WTC11 (cell line): ENCODE measurements around the gene ARID4B. TPM values are rescaled to one million over a fixed set of nuclear protein-coding genes. Genes with fewer than 3 reads are reported as not detected.

Experiments used
- ATAC-seq: fragments of 200-7000 bp; cut with Tn5 transposase; 2 replicates; pipeline ENCODE4 v1.10.0; 2021; ENCODE audit warnings: mild to moderate bottlenecking, moderate library complexity
- CTCF ChIA-PET: fragments of 300-600 bp; sonication (Branson Sonifier 250); formaldehyde crosslinking; loops from one replicate; lab custom pipeline; 2021; ENCODE audit warnings: antibody characterized with exemption; lab: Charles Lee
- POLR2A ChIA-PET: fragments of 350-600 bp; sonication (Branson Sonifier 250); formaldehyde crosslinking; loops from one replicate; lab custom pipeline; 2021; ENCODE audit warnings: antibody characterized with exemption; lab: Charles Lee
- DNase-seq: peaks from one replicate; pipeline ENCODE4 v3.0.0; 2021; ENCODE audit warnings: low spot score
- H3K27ac Mint-ChIP-seq: 2 replicates; pipeline ENCODE4 v1.8.0; 2021; ENCODE audit warnings: mixed read lengths
- H3K27me3 Mint-ChIP-seq: 2 replicates; pipeline ENCODE4 v1.8.0; 2021; ENCODE audit warnings: low read depth, mild to moderate bottlenecking, moderate library complexity, mixed read lengths
- H3K36me3 Mint-ChIP-seq: 2 replicates; pipeline ENCODE4 v1.8.0; 2021; ENCODE audit warnings: mixed read lengths
- H3K4me1 Mint-ChIP-seq: 2 replicates; pipeline ENCODE4 v1.8.0; 2022; ENCODE audit warnings: mixed read lengths
- H3K4me3 Mint-ChIP-seq: 2 replicates; pipeline ENCODE4 v1.8.0; 2021; ENCODE audit warnings: mild to moderate bottlenecking, moderate library complexity, mixed read lengths
- H3K9me3 Mint-ChIP-seq: 2 replicates; pipeline ENCODE4 v1.8.0; 2021; ENCODE audit warnings: mixed read lengths
- CBFB ChIP-seq: sonication (generic); formaldehyde crosslinking; IDR thresholded peaks from 2 replicates; pipeline ENCODE4 v1.8.1; 2022; ENCODE audit warnings: mild to moderate bottlenecking, low read depth, missing genetic modification reagents
- CDX4 ChIP-seq: fragments of 250-450 bp; sonication (Bioruptor Pico); IDR thresholded peaks from 2 replicates; pipeline ENCODE4 v1.9.0; 2021; ENCODE audit warnings: moderate library complexity, mild to moderate bottlenecking, inconsistent platforms, borderline replicate concordance
- CREB1 ChIP-seq: sonication (generic); formaldehyde crosslinking; IDR thresholded peaks from 2 replicates; pipeline ENCODE4 v1.8.0; 2023; ENCODE audit warnings: mild to moderate bottlenecking, missing genetic modification reagents
- CREM ChIP-seq: sonication (generic); formaldehyde crosslinking; IDR thresholded peaks from 2 replicates; pipeline ENCODE4 v1.8.1; 2022; ENCODE audit warnings: mild to moderate bottlenecking, missing genetic modification reagents, moderate library complexity
- ELF4 ChIP-seq: sonication (generic); formaldehyde crosslinking; IDR thresholded peaks from 2 replicates; pipeline ENCODE4 v1.8.1; 2022; ENCODE audit warnings: low read depth, mild to moderate bottlenecking, moderate library complexity, missing genetic modification reagents
- GTF2I ChIP-seq: fragments of 250-450 bp; sonication (Bioruptor Pico); conservative IDR thresholded peaks from 2 replicates; pipeline ENCODE4 v1.4.0; 2021; ENCODE audit warnings: mild to moderate bottlenecking
- HMGA2 ChIP-seq: fragments of 250-450 bp; sonication (Bioruptor Pico); IDR thresholded peaks from 2 replicates; pipeline ENCODE4 v1.4.0; 2021; ENCODE audit warnings: mild to moderate bottlenecking, moderate library complexity
- HMGXB4 ChIP-seq: sonication (generic); formaldehyde crosslinking; IDR thresholded peaks from 2 replicates; pipeline ENCODE4 v1.8.1; 2023; ENCODE audit warnings: mild to moderate bottlenecking, moderate library complexity, missing genetic modification reagents
- IRF2 ChIP-seq: sonication (generic); formaldehyde crosslinking; IDR thresholded peaks from 2 replicates; pipeline ENCODE4 v1.8.0; 2022; ENCODE audit warnings: low read depth, missing genetic modification reagents, borderline replicate concordance
- MXD4 ChIP-seq: fragments of 250-450 bp; sonication (Bioruptor Pico); IDR thresholded peaks from 2 replicates; pipeline ENCODE4 v1.8.0; 2021; ENCODE audit warnings: mild to moderate bottlenecking, moderate library complexity, borderline replicate concordance
- MYBL2 ChIP-seq: sonication (generic); formaldehyde crosslinking; IDR thresholded peaks from 2 replicates; pipeline ENCODE4 v1.8.1; 2023; ENCODE audit warnings: mild to moderate bottlenecking, moderate library complexity, missing genetic modification reagents
- NR1H2 ChIP-seq: sonication (generic); formaldehyde crosslinking; IDR thresholded peaks from 2 replicates; pipeline ENCODE4 v1.9.0; 2021; ENCODE audit warnings: mild to moderate bottlenecking, moderate library complexity, missing genetic modification reagents
- NR2C2 ChIP-seq: sonication (generic); formaldehyde crosslinking; IDR thresholded peaks from 2 replicates; pipeline ENCODE4 v1.8.0; 2022; ENCODE audit warnings: mild to moderate bottlenecking, missing genetic modification reagents
- NR3C1 ChIP-seq: sonication (generic); formaldehyde crosslinking; conservative IDR thresholded peaks from 2 replicates; pipeline ENCODE4 v1.8.1; 2023; ENCODE audit warnings: low read depth, mild to moderate bottlenecking, missing genetic modification reagents
- PREB ChIP-seq: sonication (generic); formaldehyde crosslinking; IDR thresholded peaks from 2 replicates; pipeline ENCODE4 v1.8.1; 2022; ENCODE audit warnings: mild to moderate bottlenecking, missing genetic modification reagents, moderate library complexity, borderline replicate concordance
- SMAD4 ChIP-seq: sonication (generic); formaldehyde crosslinking; IDR thresholded peaks from 2 replicates; pipeline ENCODE4 v1.8.0; 2022; ENCODE audit warnings: mild to moderate bottlenecking, missing genetic modification reagents
- ZBTB21 ChIP-seq: sonication (generic); formaldehyde crosslinking; IDR thresholded peaks from 2 replicates; pipeline ENCODE4 v1.8.1; 2023; ENCODE audit warnings: mild to moderate bottlenecking, missing genetic modification reagents, borderline replicate concordance
- ZNF396 ChIP-seq: fragments of 250-450 bp; sonication (Bioruptor Pico); IDR thresholded peaks from 2 replicates; pipeline ENCODE4 v1.8.0; 2021; ENCODE audit warnings: mild to moderate bottlenecking, moderate library complexity, borderline replicate concordance
- ZNF423 ChIP-seq: fragments of 250-450 bp; sonication (Bioruptor Pico); IDR thresholded peaks from 2 replicates; pipeline ENCODE4 v2.1.2; 2022; ENCODE audit warnings: mild to moderate bottlenecking, moderate library complexity
- ZNF512 ChIP-seq: sonication (generic); formaldehyde crosslinking; IDR thresholded peaks from 2 replicates; pipeline ENCODE4 v1.8.1; 2022; ENCODE audit warnings: missing genetic modification reagents, borderline replicate concordance
- total RNA-seq: library from RNA; stranded (reverse); gene quantifications from 3 replicates; pipeline ENCODE4 v1.2.3, GENCODE V29; 2021
- TF ChIP-seq, protein P1 (sequence below): sonication (generic); formaldehyde crosslinking; IDR thresholded peaks from 2 replicates; pipeline ENCODE4 v1.8.0; 2023; ENCODE audit warnings: mild to moderate bottlenecking, missing genetic modification reagents
- TF ChIP-seq, protein P2 (sequence below): sonication (generic); formaldehyde crosslinking; conservative IDR thresholded peaks from 2 replicates; pipeline ENCODE4 v1.8.1; 2022; ENCODE audit warnings: mild to moderate bottlenecking, missing genetic modification reagents
- TF ChIP-seq, protein P3 (sequence below): sonication (generic); formaldehyde crosslinking; IDR thresholded peaks from 2 replicates; pipeline ENCODE4 v1.8.0; 2022; ENCODE audit warnings: mild to moderate bottlenecking, missing genetic modification reagents
- TF ChIP-seq, protein P4 (sequence below): sonication (generic); formaldehyde crosslinking; IDR thresholded peaks from 2 replicates; pipeline ENCODE4 v1.8.0; 2022; ENCODE audit warnings: mild to moderate bottlenecking, missing genetic modification reagents
- TF ChIP-seq, protein P5 (sequence below): fragments of 250-450 bp; sonication (Bioruptor Pico); IDR thresholded peaks from 2 replicates; pipeline ENCODE4 v1.8.0; 2021; ENCODE audit warnings: mild to moderate bottlenecking

Gene ARID4B
- total RNA-seq, 1 experiment from 2014 or later, result 35.7 TPM

DNA sequence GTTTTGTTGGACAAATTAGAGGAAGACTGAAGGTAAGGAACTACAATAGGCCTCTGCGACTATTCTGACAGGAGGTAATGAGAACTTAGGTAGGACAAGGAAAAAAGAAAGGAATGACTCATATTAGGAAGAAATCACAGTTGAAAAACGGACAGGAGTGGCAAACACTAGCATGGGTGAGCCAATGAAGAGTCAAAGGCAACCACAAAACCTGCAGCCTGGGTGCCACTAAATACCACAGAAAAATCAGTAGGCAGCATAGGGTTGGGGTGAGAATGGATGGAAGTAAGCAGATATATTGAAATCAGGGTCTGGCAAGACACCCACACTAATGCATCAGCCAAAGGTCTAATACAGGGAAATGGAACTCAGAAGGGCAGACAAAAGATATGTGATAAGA is 176.9 kb downstream of the ARID4B start:
- ATAC-seq (no peak), DNase-seq (no peak)
- ChIA-PET POLR2A (no interaction called here), CTCF (no interaction called here)
- TF ChIP-seq NR1H2 (CRISPR knock-in tag) (no peak), CREB1 (CRISPR knock-in tag) (no peak), CREM (no peak), MYBL2 (no peak), MXD4 (CRISPR knock-in tag) (no peak), SMAD4 (CRISPR knock-in tag) (no peak), IRF2 (CRISPR knock-in tag) (no peak), GTF2I (CRISPR knock-in tag) (no peak), ZNF396 (CRISPR knock-in tag) (no peak), HMGA2 (no peak), PREB (CRISPR knock-in tag) (no peak), ZNF423 (CRISPR knock-in tag) (no peak), CBFB (CRISPR knock-in tag) (no peak), ELF4 (no peak), HMGXB4 (CRISPR knock-in tag) (no peak)
- TF ChIP-seq, protein P1, sequence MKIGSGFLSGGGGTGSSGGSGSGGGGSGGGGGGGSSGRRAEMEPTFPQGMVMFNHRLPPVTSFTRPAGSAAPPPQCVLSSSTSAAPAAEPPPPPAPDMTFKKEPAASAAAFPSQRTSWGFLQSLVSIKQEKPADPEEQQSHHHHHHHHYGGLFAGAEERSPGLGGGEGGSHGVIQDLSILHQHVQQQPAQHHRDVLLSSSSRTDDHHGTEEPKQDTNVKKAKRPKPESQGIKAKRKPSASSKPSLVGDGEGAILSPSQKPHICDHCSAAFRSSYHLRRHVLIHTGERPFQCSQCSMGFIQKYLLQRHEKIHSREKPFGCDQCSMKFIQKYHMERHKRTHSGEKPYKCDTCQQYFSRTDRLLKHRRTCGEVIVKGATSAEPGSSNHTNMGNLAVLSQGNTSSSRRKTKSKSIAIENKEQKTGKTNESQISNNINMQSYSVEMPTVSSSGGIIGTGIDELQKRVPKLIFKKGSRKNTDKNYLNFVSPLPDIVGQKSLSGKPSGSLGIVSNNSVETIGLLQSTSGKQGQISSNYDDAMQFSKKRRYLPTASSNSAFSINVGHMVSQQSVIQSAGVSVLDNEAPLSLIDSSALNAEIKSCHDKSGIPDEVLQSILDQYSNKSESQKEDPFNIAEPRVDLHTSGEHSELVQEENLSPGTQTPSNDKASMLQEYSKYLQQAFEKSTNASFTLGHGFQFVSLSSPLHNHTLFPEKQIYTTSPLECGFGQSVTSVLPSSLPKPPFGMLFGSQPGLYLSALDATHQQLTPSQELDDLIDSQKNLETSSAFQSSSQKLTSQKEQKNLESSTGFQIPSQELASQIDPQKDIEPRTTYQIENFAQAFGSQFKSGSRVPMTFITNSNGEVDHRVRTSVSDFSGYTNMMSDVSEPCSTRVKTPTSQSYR (CRISPR knock-in tag), result no peak
- H3K36me3 Mint-ChIP-seq, result peaks cover 67% of the 10 kb centered on the region
- H3K27me3 Mint-ChIP-seq, result no peaks in the 10 kb centered on the region
- H3K9me3 Mint-ChIP-seq, result no peaks in the 10 kb centered on the region
- no peak overlapping the region for H3K27ac Mint-ChIP-seq
- H3K4me3 Mint-ChIP-seq, result no peak overlapping the region
- H3K4me1 Mint-ChIP-seq, result no peaks in the 10 kb centered on the region

DNA sequence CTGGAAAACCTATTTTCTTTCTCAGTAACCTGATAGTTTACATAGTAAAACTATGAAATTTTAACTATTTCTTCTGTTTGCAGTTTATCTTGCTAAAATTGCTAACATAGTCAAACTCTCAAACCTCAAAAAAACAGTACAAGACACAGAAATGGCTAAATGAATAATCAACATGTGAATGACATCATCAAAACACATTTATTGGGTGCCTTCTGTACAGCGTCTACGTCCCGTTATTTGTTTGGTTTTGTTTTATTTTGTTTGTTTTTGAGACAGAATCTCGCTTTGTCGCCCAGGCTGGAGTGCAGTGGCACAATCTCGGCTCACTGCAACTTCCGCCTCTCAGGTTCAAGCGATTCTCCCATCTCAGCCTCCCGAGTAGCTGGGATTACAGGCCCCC is 178.2 kb downstream of the ARID4B start:
- no peak overlapping the region for H3K4me3 Mint-ChIP-seq
- TF ChIP-seq, protein P2, sequence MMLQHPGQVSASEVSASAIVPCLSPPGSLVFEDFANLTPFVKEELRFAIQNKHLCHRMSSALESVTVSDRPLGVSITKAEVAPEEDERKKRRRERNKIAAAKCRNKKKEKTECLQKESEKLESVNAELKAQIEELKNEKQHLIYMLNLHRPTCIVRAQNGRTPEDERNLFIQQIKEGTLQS (CRISPR knock-in tag), result no peak
- TF ChIP-seq CDX4, result no peak
- no peak for TF ChIP-seq NR2C2
- TF ChIP-seq, protein P3, sequence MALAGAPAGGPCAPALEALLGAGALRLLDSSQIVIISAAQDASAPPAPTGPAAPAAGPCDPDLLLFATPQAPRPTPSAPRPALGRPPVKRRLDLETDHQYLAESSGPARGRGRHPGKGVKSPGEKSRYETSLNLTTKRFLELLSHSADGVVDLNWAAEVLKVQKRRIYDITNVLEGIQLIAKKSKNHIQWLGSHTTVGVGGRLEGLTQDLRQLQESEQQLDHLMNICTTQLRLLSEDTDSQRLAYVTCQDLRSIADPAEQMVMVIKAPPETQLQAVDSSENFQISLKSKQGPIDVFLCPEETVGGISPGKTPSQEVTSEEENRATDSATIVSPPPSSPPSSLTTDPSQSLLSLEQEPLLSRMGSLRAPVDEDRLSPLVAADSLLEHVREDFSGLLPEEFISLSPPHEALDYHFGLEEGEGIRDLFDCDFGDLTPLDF (CRISPR knock-in tag), result no peak
- TF ChIP-seq ZNF512 (CRISPR knock-in tag), result no peak
- no peak for TF ChIP-seq ZBTB21 (CRISPR knock-in tag)
- TF ChIP-seq, protein P4, sequence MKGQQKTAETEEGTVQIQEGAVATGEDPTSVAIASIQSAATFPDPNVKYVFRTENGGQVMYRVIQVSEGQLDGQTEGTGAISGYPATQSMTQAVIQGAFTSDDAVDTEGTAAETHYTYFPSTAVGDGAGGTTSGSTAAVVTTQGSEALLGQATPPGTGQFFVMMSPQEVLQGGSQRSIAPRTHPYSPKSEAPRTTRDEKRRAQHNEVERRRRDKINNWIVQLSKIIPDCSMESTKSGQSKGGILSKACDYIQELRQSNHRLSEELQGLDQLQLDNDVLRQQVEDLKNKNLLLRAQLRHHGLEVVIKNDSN (CRISPR knock-in tag), result no peak
- no peak for TF ChIP-seq ZNF396 (CRISPR knock-in tag)
- no peak for TF ChIP-seq NR3C1
- TF ChIP-seq, protein P5, sequence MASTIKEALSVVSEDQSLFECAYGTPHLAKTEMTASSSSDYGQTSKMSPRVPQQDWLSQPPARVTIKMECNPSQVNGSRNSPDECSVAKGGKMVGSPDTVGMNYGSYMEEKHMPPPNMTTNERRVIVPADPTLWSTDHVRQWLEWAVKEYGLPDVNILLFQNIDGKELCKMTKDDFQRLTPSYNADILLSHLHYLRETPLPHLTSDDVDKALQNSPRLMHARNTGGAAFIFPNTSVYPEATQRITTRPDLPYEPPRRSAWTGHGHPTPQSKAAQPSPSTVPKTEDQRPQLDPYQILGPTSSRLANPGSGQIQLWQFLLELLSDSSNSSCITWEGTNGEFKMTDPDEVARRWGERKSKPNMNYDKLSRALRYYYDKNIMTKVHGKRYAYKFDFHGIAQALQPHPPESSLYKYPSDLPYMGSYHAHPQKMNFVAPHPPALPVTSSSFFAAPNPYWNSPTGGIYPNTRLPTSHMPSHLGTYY (CRISPR knock-in tag), result no peak
- peaks cover 77% of the 10 kb centered on the region for H3K36me3 Mint-ChIP-seq
- no peak for ATAC-seq
- no peaks in the 10 kb centered on the region for H3K4me1 Mint-ChIP-seq
- H3K27me3 Mint-ChIP-seq, result no peaks in the 10 kb centered on the region
- CTCF ChIA-PET, result no interaction called here
- H3K27ac Mint-ChIP-seq, result no peak overlapping the region
- POLR2A ChIA-PET, result interaction anchor here (0.6 kb wide), 1 partner anchor 45 kb away, joined by 3 read pairs; no protein-coding TSS in a partner anchor
- no peaks in the 10 kb centered on the region for H3K9me3 Mint-ChIP-seq
- DNase-seq, result no peak
